ENCODE results near the gene PRDM16. TPM values are rescaled to one million over a fixed set of nuclear protein-coding genes. Genes with fewer than 3 reads are reported as not detected.

Gene PRDM16
- total RNA-seq, 1 experiment from 2014 or later: 1.4 TPM

- no peak overlapping the region for H3K4me3 ChIP-seq
- no peaks in the 10 kb centered on the region for H3K9me3 ChIP-seq (replicated peaks)
- H3K36me3 ChIP-seq: no peaks in the 10 kb centered on the region
- peaks cover 9% of the 10 kb centered on the region for H3K27me3 ChIP-seq
- no peak for DNase-seq
- H3K4me1 ChIP-seq: peaks cover 8% of the 10 kb centered on the region; the same call in 1 of the 2 replicates
- H3K27ac ChIP-seq: no peak overlapping the region
Observed at GRCh38 chr1:3478187-3478586, 409.2 kb downstream of the PRDM16 start.

GRCh38 chr1:3479511-3480368, 410.7 kb downstream of the PRDM16 start:
- H3K27ac ChIP-seq: no peak overlapping the region
- peaks cover 17% of the 10 kb centered on the region for H3K27me3 ChIP-seq
- no peaks in the 10 kb centered on the region for H3K36me3 ChIP-seq
- no peak overlapping the region for H3K4me3 ChIP-seq
- DNase-seq: no peak
- no peaks in the 10 kb centered on the region for H3K4me1 ChIP-seq
- H3K9me3 ChIP-seq (replicated peaks): no peaks in the 10 kb centered on the region

- Histone ChIP-seq H3K4me3 (no peak overlapping the region), H3K27me3 (peaks cover 23% of the 10 kb centered on the region), H3K4me1 (no peaks in the 10 kb centered on the region), H3K9me3 (replicated peaks) (no peaks in the 10 kb centered on the region), H3K27ac (no peak overlapping the region), H3K36me3 (no peaks in the 10 kb centered on the region)
- DNase-seq: no peak
Observed at GRCh38 chr1:3480369-3480719, 411.3 kb downstream of the PRDM16 start.

GRCh38 chr1:3481046-3481445, 412.0 kb downstream of the PRDM16 start:
- H3K4me3 ChIP-seq: no peak overlapping the region
- no peak overlapping the region for H3K27ac ChIP-seq
- H3K4me1 ChIP-seq: no peaks in the 10 kb centered on the region
- DNase-seq: no peak
- no peaks in the 10 kb centered on the region for H3K36me3 ChIP-seq
- H3K27me3 ChIP-seq: peaks cover 26% of the 10 kb centered on the region
- no peaks in the 10 kb centered on the region for H3K9me3 ChIP-seq (replicated peaks)

- no peaks in the 10 kb centered on the region for H3K36me3 ChIP-seq
- H3K4me3 ChIP-seq: no peak overlapping the region
- H3K27ac ChIP-seq: no peak overlapping the region
- H3K9me3 ChIP-seq (replicated peaks): no peaks in the 10 kb centered on the region
- H3K27me3 ChIP-seq: peaks cover 34% of the 10 kb centered on the region
- no peaks in the 10 kb centered on the region for H3K4me1 ChIP-seq
- no peak for DNase-seq
Observed at GRCh38 chr1:3481836-3482375, 412.9 kb downstream of the PRDM16 start.

GRCh38 chr1:3482378-3482849, 413.4 kb downstream of the PRDM16 start:
- Histone ChIP-seq H3K27ac (no peak overlapping the region), H3K27me3 (peaks cover 34% of the 10 kb centered on the region), H3K4me1 (no peaks in the 10 kb centered on the region), H3K36me3 (no peaks in the 10 kb centered on the region), H3K9me3 (replicated peaks) (no peaks in the 10 kb centered on the region), H3K4me3 (no peak overlapping the region)
- no peak for DNase-seq

- Histone ChIP-seq H3K27me3 (peaks cover 41% of the 10 kb centered on the region), H3K4me1 (no peaks in the 10 kb centered on the region), H3K9me3 (replicated peaks) (no peaks in the 10 kb centered on the region), H3K4me3 (no peak overlapping the region), H3K36me3 (no peaks in the 10 kb centered on the region), H3K27ac (no peak overlapping the region)
- no peak for DNase-seq
Observed at GRCh38 chr1:3483380-3483779, 414.4 kb downstream of the PRDM16 start.

- DNase-seq: peak; percentile 48 to 66
Observed at GRCh38 chr1:3483801-3484444, 414.9 kb downstream of the PRDM16 start.

GRCh38 chr1:3485016-3485415, 416.0 kb downstream of the PRDM16 start:
- H3K4me3 ChIP-seq: no peak overlapping the region
- no peaks in the 10 kb centered on the region for H3K9me3 ChIP-seq (replicated peaks)
- H3K27me3 ChIP-seq: peaks cover 53% of the 10 kb centered on the region
- H3K4me1 ChIP-seq: no peaks in the 10 kb centered on the region
- H3K27ac ChIP-seq: no peak overlapping the region
- H3K36me3 ChIP-seq: no peaks in the 10 kb centered on the region
- DNase-seq: no peak

More at GRCh38 chr1:3483801-3484444, 414.9 kb downstream of the PRDM16 start:
- Histone ChIP-seq H3K9me3 (replicated peaks) (no peaks in the 10 kb centered on the region), H3K36me3 (no peaks in the 10 kb centered on the region), H3K4me1 (no peaks in the 10 kb centered on the region), H3K27ac (no peak overlapping the region), H3K4me3 (no peak overlapping the region), H3K27me3 (peaks cover 44% of the 10 kb centered on the region)

Other genes with a start within 250 kb of the PRDM16 start
- gene ACTRT2, start 47.7 kb upstream of the PRDM16 start, total RNA-seq (2014; rRNA removed; shearing (Covaris generic)): not detected in 2 replicates